Mesenchymal stem cell (in vitro differentiated cells and primary cell): ENCODE measurements around the gene CGREF1. TPM values are rescaled to one million over a fixed set of nuclear protein-coding genes. Genes with fewer than 3 reads are reported as not detected.

Experiments used
- DNase-seq: peaks from one replicate; pipeline ENCODE4 v3.0.0-alpha.2; 2013
- H2AFZ ChIP-seq: one replicate; pipeline ENCODE4 v1.6.1; 2013; ENCODE audit warnings: low read depth, mild to moderate bottlenecking, control low read depth, inconsistent platforms, low read length, moderate library complexity
- H2AK5ac ChIP-seq: 2 replicates; pipeline ENCODE4 v1.6.1; 2013; ENCODE audit warnings: low read length, moderate library complexity, mild to moderate bottlenecking, inconsistent platforms; ENCODE audit not compliant: severe bottlenecking
- H2BK120ac ChIP-seq: one replicate; pipeline ENCODE4 v1.6.1; 2013; ENCODE audit warnings: low read depth, mild to moderate bottlenecking, inconsistent platforms, low read length, moderate library complexity
- H2BK12ac ChIP-seq, 2 experiments: one replicate each; pipeline ENCODE4 v1.6.1; 2013; ENCODE audit warnings: inconsistent platforms in 2 of 2, low read length in 2 of 2, mild to moderate bottlenecking in 2 of 2, moderate library complexity in 2 of 2, control low read depth in 1 of 2
- H2BK15ac ChIP-seq: one replicate; pipeline ENCODE4 v1.6.1; 2013; ENCODE audit warnings: mild to moderate bottlenecking, low read depth, inconsistent platforms; ENCODE audit not compliant: poor library complexity, severe bottlenecking
- H2BK5ac ChIP-seq: 2 replicates; pipeline ENCODE4 v1.6.1; 2013; ENCODE audit warnings: low read depth, mild to moderate bottlenecking, low read length, control low read depth, inconsistent platforms; ENCODE audit not compliant: poor library complexity, severe bottlenecking
- H3K14ac ChIP-seq, 2 experiments: one replicate each; pipeline ENCODE4 v1.6.1; 2013; ENCODE audit warnings: inconsistent platforms in 2 of 2, low read length in 2 of 2, control low read depth in 1 of 2, mild to moderate bottlenecking in 1 of 2, moderate library complexity in 1 of 2
- H3K18ac ChIP-seq, 2 experiments: one replicate each; pipeline ENCODE4 v1.6.1; 2013; ENCODE audit warnings: inconsistent platforms in 2 of 2, low read length in 2 of 2, control low read depth in 1 of 2, low read depth in 1 of 2, mild to moderate bottlenecking in 1 of 2
- H3K23ac ChIP-seq, 2 experiments: one replicate each; pipeline ENCODE4 v1.6.1; 2013; ENCODE audit warnings: inconsistent platforms in 2 of 2, low read length in 2 of 2, mild to moderate bottlenecking in 2 of 2, moderate library complexity in 2 of 2, control low read depth in 1 of 2
- H3K27ac ChIP-seq: 2 replicates; pipeline ENCODE4 v1.5.1; 2013; ENCODE audit warnings: mild to moderate bottlenecking, moderate library complexity, low read length, control low read depth, inconsistent platforms; ENCODE audit not compliant: poor library complexity, severe bottlenecking
- H3K27me3 ChIP-seq, 2 experiments: 2 replicates each; pipeline versions ENCODE4 v1.6.1 to v1.7.0; 2013; ENCODE audit warnings: low read length in 2 of 2, mild to moderate bottlenecking in 2 of 2, moderate library complexity in 2 of 2, control low read depth in 1 of 2, inconsistent platforms in 1 of 2; ENCODE audit not compliant: control insufficient read depth in 1 of 2, insufficient read depth in 1 of 2
- H3K36me3 ChIP-seq, 2 experiments: 2 replicates each; pipeline versions ENCODE4 v1.6.1 to v1.7.0; 2013; ENCODE audit warnings: low read length in 2 of 2, control low read depth in 1 of 2, inconsistent platforms in 1 of 2, low read depth in 1 of 2, mild to moderate bottlenecking in 1 of 2; ENCODE audit not compliant: insufficient read depth in 2 of 2, control insufficient read depth in 1 of 2
- H3K4ac ChIP-seq, 2 experiments: one replicate each; pipeline ENCODE4 v1.6.1; 2013; ENCODE audit warnings: inconsistent platforms in 2 of 2, low read length in 2 of 2, mild to moderate bottlenecking in 2 of 2, moderate library complexity in 2 of 2, control low read depth in 1 of 2, low read depth in 1 of 2
- H3K4me1 ChIP-seq: 2 replicates; pipeline ENCODE4 v1.6.1; 2013; ENCODE audit warnings: low read depth, low read length, control low read depth; ENCODE audit not compliant: control insufficient read depth, insufficient read depth
- H3K4me2 ChIP-seq: 2 replicates; pipeline ENCODE4 v1.6.1; 2013; ENCODE audit warnings: low read length, mild to moderate bottlenecking, inconsistent platforms; ENCODE audit not compliant: poor library complexity, severe bottlenecking
- H3K4me3 ChIP-seq, 2 experiments: 2 replicates each; pipeline versions ENCODE4 v1.5.1 to v1.7.0; 2013; ENCODE audit warnings: low read length in 2 of 2, mild to moderate bottlenecking in 2 of 2, control low read depth in 1 of 2, low read depth in 1 of 2; ENCODE audit not compliant: insufficient read depth in 1 of 2
- H3K79me1 ChIP-seq: replicated peaks from 2 replicates; pipeline ENCODE4 v1.6.1; 2013; ENCODE audit warnings: mild to moderate bottlenecking, control low read depth, low read length, inconsistent platforms; ENCODE audit not compliant: poor library complexity, severe bottlenecking
- H3K9ac ChIP-seq: 2 replicates; pipeline ENCODE4 v1.7.0; 2013; ENCODE audit warnings: mild to moderate bottlenecking, low read length, moderate library complexity
- H3K9me3 ChIP-seq: 2 replicates; pipeline ENCODE4 v1.7.0; 2013; ENCODE audit warnings: mild to moderate bottlenecking, low read length; ENCODE audit not compliant: control insufficient read depth
- H4K8ac ChIP-seq: one replicate; pipeline ENCODE4 v1.6.1; 2013; ENCODE audit warnings: inconsistent platforms, mild to moderate bottlenecking, low read length, moderate library complexity
- H4K91ac ChIP-seq: one replicate; pipeline ENCODE4 v1.6.1; 2013; ENCODE audit warnings: mild to moderate bottlenecking, low read length, inconsistent platforms
- WGBS: methylation state at CpG from one replicate; pipeline ENCODE4 v1.1.7; 2013; ENCODE audit warnings: mixed read lengths; 5-methylcytosine and 5-hydroxymethylcytosine counted together
- polyA plus RNA-seq, 2 experiments: library from polyadenylated mRNA; stranded (reverse); fragments of 200-250 nt; gene quantifications; one replicate each; pipeline ENCODE4 v1.2.3, GENCODE V29; 2013

Gene CGREF1, protein sequence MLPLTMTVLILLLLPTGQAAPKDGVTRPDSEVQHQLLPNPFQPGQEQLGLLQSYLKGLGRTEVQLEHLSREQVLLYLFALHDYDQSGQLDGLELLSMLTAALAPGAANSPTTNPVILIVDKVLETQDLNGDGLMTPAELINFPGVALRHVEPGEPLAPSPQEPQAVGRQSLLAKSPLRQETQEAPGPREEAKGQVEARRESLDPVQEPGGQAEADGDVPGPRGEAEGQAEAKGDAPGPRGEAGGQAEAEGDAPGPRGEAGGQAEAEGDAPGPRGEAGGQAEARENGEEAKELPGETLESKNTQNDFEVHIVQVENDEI
- polyA plus RNA-seq (2013, experiment 1 of 2): 0.68 TPM
- 0.84 TPM for polyA plus RNA-seq (2013, experiment 2 of 2)

DNA sequence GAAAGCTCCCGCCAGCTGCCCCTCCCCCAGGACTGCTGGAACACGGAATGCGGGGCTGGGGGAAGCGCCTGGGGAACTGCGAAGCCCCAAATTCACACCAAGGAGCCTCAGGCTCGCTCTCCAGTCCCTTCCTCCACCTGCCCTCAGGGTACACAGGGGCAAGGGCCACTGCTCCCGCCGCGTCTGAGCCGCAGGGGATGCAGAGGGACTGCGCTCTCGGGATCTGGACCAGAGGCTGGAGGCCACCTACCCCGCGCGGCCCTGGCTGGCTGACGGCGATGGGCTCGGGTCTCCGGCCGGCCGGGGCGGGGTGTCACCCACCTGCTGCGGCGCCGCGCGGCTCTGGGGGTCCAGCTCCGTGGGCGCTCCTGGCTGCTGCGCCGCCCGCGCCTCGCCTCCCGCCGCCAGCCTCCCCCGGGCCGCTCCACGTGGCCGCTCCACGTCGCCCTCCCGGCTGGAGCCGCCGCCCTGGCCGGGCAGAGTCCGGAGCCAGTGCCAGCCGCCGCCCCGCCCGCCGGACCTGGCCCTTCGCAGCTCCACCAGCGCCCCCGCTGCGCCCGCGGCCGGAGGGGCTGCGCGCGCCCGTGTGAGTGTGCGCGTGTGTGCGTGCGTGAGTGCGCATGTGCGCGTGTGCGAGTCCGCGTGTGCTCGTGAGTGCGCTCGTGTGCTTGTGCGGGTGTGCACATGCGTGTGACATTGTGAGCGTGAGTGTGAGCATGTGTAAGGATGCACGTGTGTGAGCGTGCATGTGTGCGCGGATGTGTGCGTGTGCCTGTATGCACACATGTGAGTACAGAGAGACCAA, at the start of gene CGREF1:
Gene CGREF1 (minus strand): TSS at position 604 of the 805 bp plus-strand sequence. CDS start 14,762 bp downstream, outside the sequence.
- peak within 1 kb of the TSS; percentile 3 for H2AFZ ChIP-seq
- peaks cover 16% of the 10 kb centered on the region for H3K4me1 ChIP-seq
- H3K4ac ChIP-seq: no peak within 1 kb of the TSS
- peak within 1 kb of the TSS in 1 of 2 experiments; percentile 42 for H2BK12ac ChIP-seq
- H3K27me3 ChIP-seq: peaks cover 36 to 72% of the 10 kb centered on the region in 2 experiments
- no peak within 1 kb of the TSS for H3K27ac ChIP-seq
- peak within 1 kb of the TSS in 1 of 2 experiments; percentile 35 for H3K14ac ChIP-seq
- peaks cover 0 to 4% of the 10 kb centered on the region in 2 experiments for H3K36me3 ChIP-seq
- peak within 1 kb of the TSS; percentile 46 for H2BK15ac ChIP-seq
- H3K79me1 ChIP-seq: no peaks in the 10 kb centered on the region
- no peak within 1 kb of the TSS for H2AK5ac ChIP-seq
- DNase-seq: no peak
- peak within 1 kb of the TSS; percentile 20 to 66 for H3K23ac ChIP-seq
- H2BK120ac ChIP-seq: no peak within 1 kb of the TSS
- peak within 1 kb of the TSS; percentile 86 for H3K4me2 ChIP-seq
- H4K8ac ChIP-seq: peak within 1 kb of the TSS; percentile 70
- 14% methylated on average over 69 of the region's 84 CpGs for WGBS
- H3K18ac ChIP-seq: peak within 1 kb of the TSS in 1 of 2 experiments; percentile 55
- no peaks in the 10 kb centered on the region for H3K9me3 ChIP-seq
- H3K4me3 ChIP-seq: peak within 1 kb of the TSS; percentile 51 to 83
- peak within 1 kb of the TSS; percentile 67 for H4K91ac ChIP-seq
- H3K9ac ChIP-seq: peak within 1 kb of the TSS; percentile 76
- H2BK5ac ChIP-seq: no peak within 1 kb of the TSS

DNA sequence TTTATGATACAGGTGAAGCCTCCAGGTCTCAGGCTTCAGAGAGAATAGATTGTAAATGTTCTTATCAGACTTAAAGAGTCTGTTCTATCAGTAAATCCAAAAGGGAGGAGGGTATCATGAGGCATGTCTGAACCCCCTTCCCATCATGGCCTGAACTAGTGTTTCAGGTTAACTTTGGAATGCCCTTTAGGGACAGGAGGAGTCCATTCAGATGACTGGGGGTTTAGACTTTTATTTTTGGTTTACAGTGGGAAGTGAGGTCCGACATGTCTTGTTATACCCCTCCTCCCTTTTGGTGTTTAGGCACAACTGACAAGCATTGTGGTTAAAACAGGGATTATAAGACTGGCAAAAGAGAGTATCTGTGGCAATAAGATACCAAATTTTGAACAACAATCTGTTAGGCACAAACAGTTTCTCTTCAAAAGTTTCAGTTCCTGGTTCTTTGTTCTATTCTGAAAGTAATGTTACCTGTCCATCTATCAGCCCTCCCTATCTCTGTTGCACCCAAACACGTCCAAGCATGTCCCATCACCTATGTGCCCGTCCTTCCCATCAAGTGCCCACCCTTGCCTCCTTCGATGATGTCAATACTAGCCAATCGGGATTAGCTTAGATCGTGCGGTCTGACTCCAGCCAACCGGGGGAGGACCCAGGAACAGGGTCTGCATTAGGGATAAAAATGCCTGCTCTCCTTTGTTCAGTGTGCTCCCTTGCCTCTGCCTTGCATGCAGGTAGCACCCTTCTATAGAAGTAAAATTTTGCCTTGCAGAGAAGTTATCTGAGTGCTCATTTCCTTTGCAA, 46.2 kb upstream of the CGREF1 start:
- H3K18ac ChIP-seq: no peak overlapping the region
- H3K9me3 ChIP-seq: no peaks in the 10 kb centered on the region
- H3K27ac ChIP-seq: no peak overlapping the region
- no peak overlapping the region for H2BK15ac ChIP-seq
- H3K36me3 ChIP-seq: no peaks in the 10 kb centered on the region
- H4K91ac ChIP-seq: no peak overlapping the region
- H2BK120ac ChIP-seq: no peak overlapping the region
- no peak overlapping the region for H2BK5ac ChIP-seq
- H3K23ac ChIP-seq: no peak overlapping the region
- peaks cover 0 to 14% of the 10 kb centered on the region in 2 experiments for H3K27me3 ChIP-seq
- H3K4me1 ChIP-seq: peaks cover 3% of the 10 kb centered on the region
- H3K14ac ChIP-seq: no peak overlapping the region
- H3K4ac ChIP-seq: no peak overlapping the region
- H3K4me3 ChIP-seq: no peak overlapping the region
- H2AK5ac ChIP-seq: no peak overlapping the region
- H3K79me1 ChIP-seq: no peaks in the 10 kb centered on the region
- H2AFZ ChIP-seq: no peak overlapping the region
- DNase-seq: no peak
- no peak overlapping the region for H3K9ac ChIP-seq
- no peak overlapping the region for H2BK12ac ChIP-seq
- 86% methylated on average over 7 of the region's 8 CpGs for WGBS
- H4K8ac ChIP-seq: no peak overlapping the region
- no peak overlapping the region for H3K4me2 ChIP-seq

DNA sequence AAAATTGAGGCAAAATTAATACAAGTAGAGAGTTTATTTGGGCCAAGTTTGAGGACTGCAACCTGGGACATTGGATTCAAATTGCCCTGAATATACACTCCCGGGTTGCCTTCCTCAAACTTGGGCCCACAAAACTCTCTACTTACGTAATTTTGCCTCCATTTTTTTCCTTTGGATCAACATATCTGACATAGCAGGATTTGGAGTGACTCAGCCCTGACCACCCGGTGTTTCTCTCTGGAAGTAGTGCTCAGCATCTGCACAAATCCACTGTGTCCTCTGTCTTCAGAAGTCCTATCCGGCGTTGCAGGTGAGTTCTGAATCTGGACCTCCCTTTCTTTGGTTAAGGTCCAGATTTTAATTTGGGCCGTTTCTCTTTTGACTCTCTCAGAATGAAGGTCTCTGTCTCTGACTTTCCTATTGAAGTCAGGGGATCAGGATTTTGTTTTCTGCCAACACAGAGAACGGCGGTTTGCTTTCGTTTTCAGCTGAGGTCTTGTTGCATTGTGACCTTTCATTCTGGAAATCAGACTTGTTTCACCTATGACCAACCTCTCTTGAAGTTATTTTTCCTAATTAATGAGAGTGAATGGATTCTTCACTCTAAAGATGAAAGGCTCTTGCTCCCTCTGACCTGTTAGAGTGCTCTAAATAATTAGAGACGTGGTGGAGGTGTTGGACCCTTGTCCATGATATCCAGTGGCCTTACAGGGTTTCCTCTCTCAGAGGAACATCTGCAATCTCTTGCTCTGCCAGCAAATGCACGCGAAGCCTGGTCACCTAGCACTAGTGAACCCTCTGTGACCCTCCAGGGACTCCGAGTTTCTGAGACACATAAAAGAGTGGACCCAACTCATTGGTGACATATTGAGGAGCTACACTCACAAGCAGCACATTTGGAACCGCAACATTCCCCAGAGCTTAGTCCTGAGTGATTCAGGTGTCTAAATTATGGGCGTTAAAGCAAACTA, 43.5 kb upstream of the CGREF1 start:
- Histone ChIP-seq H3K4me1 (no peaks in the 10 kb centered on the region), H4K91ac (no peak overlapping the region), H3K4me3 (peak overlapping the region in 1 of 2 experiments; percentile 60), H2AFZ (no peak overlapping the region), H3K23ac (no peak overlapping the region), H2BK15ac (no peak overlapping the region), H3K36me3 (no peaks in the 10 kb centered on the region), H3K27me3 (peaks cover 0 to 9% of the 10 kb centered on the region in 2 experiments), H3K4me2 (no peak overlapping the region), H4K8ac (no peak overlapping the region), H3K27ac (no peak overlapping the region), H2BK120ac (no peak overlapping the region), H2BK12ac (no peak overlapping the region), H3K9ac (peak overlapping the region; percentile 58), H2AK5ac (no peak overlapping the region), H3K14ac (no peak overlapping the region), H3K79me1 (no peaks in the 10 kb centered on the region), H3K4ac (no peak overlapping the region), H3K9me3 (no peaks in the 10 kb centered on the region), H2BK5ac (no peak overlapping the region), H3K18ac (no peak overlapping the region)
- 89% methylated on average over 15 of the region's 15 CpGs for WGBS
- peak; percentile 19 for DNase-seq
